MM.1S (cell line): ENCODE results near the gene PCDH9.

ENCODE experiments used
- EZH2 ChIP-seq: fragments of 300-600 bp; sonication (generic); optimal IDR thresholded peaks from 2 replicates; pipeline ENCODE3; 2017; ENCODE audit warnings: low read depth, mild to moderate bottlenecking, antibody characterized with exemption, low read length, mixed read lengths
- EZH2phosphoT487 ChIP-seq: fragments of 300-600 bp; sonication (generic); IDR thresholded peaks from 2 replicates; pipeline ENCODE4 v1.6.1; 2018; ENCODE audit warnings: antibody characterized with exemption, low read length
- TF ChIP-seq, protein P1 (sequence below): fragments of 300-600 bp; sonication (generic); IDR thresholded peaks from 2 replicates; pipeline ENCODE4 v1.5.1; 2016; ENCODE audit warnings: antibody characterized with exemption, low read length, mixed read lengths

DNA sequence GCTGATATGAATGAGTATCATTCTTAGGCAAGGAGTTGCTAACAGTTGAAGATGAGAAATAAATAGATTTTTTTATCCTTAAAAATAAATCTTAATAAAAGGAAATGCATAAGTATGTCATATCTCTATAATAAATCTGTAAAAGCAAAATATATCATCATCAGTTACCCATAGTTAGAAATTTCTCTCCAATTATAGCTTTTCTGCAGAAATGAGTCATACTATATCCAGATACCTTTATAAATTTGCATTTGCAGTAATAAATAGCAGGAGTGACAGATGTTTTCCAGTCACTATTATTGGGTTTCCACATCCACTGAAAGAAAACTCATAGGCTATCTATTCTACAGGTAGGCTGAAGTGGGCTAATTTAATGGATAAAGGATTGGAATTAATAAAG is 829.8 kb downstream of the PCDH9 start:
- TF ChIP-seq, protein P1, sequence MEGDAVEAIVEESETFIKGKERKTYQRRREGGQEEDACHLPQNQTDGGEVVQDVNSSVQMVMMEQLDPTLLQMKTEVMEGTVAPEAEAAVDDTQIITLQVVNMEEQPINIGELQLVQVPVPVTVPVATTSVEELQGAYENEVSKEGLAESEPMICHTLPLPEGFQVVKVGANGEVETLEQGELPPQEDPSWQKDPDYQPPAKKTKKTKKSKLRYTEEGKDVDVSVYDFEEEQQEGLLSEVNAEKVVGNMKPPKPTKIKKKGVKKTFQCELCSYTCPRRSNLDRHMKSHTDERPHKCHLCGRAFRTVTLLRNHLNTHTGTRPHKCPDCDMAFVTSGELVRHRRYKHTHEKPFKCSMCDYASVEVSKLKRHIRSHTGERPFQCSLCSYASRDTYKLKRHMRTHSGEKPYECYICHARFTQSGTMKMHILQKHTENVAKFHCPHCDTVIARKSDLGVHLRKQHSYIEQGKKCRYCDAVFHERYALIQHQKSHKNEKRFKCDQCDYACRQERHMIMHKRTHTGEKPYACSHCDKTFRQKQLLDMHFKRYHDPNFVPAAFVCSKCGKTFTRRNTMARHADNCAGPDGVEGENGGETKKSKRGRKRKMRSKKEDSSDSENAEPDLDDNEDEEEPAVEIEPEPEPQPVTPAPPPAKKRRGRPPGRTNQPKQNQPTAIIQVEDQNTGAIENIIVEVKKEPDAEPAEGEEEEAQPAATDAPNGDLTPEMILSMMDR = no peak
- TF ChIP-seq EZH2 = no peak
- TF ChIP-seq EZH2phosphoT487 = no peak
